Thyroid gland (tissue), 4 donors: Measurements from ENCODE around the gene PNLIPRP2.

Source experiments
- POLR2A ChIP-seq, 2 donors: fragments of 450-650 bp; IDR thresholded peaks; one replicate each; pipeline ENCODE4 v1.6.1; 2017; ENCODE audit warnings: antibody characterized with exemption in 2 of 2, mild to moderate bottlenecking in 2 of 2, moderate library complexity in 1 of 2
- TF ChIP-seq, protein P1 (sequence below), 6 experiments: fragments of 200-600 bp in 3 of 6; fragments of 450-650 bp in 3 of 6; sonication (generic) in 3 of 6; IDR thresholded peaks; one replicate each; pipeline ENCODE4 v1.5.1; 2016 to 2019; ENCODE audit warnings: antibody characterized with exemption in 6 of 6, mild to moderate bottlenecking in 2 of 6, inconsistent platforms in 1 of 6, moderate library complexity in 1 of 6

DNA sequence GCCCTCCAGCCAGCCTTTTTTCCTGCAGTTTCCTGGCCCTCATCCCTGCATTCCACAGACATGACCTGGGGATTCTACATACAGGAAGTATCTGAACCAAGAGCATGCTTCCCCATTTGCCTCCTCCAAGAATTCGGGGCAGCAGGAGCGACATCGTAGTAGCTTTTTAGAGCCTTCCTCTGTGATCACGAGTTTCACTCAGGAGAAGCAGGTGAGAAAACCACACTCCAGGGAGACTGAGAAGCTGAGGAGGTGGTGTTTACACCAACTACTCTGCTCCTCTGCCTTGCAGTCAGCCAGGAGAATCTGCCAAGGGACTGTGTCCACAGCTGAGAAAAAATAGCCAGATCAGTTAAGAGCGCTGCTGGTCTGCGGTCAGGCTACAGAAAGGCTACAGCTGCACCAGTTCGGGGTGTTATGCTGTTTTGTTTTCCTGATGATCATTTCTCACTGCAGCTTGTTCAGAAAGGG, 67.5 kb downstream of the PNLIPRP2 start:
- no peak for TF ChIP-seq POLR2A (IDR thresholded peaks at IDR 0.05)
- TF ChIP-seq, protein P1, sequence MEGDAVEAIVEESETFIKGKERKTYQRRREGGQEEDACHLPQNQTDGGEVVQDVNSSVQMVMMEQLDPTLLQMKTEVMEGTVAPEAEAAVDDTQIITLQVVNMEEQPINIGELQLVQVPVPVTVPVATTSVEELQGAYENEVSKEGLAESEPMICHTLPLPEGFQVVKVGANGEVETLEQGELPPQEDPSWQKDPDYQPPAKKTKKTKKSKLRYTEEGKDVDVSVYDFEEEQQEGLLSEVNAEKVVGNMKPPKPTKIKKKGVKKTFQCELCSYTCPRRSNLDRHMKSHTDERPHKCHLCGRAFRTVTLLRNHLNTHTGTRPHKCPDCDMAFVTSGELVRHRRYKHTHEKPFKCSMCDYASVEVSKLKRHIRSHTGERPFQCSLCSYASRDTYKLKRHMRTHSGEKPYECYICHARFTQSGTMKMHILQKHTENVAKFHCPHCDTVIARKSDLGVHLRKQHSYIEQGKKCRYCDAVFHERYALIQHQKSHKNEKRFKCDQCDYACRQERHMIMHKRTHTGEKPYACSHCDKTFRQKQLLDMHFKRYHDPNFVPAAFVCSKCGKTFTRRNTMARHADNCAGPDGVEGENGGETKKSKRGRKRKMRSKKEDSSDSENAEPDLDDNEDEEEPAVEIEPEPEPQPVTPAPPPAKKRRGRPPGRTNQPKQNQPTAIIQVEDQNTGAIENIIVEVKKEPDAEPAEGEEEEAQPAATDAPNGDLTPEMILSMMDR (IDR thresholded peaks at IDR 0.05) = no peak
